PC-3 (cell line): ENCODE data around the gene LDB1.

Experiments
- EZH2 ChIP-seq: fragments of 300-600 bp; sonication (generic); IDR thresholded peaks from one replicate; pipeline ENCODE4 v1.6.1; 2017; ENCODE audit warnings: antibody characterized with exemption, mild to moderate bottlenecking, low read length; ENCODE audit not compliant: unreplicated experiment
- TF ChIP-seq, protein P1 (sequence below): fragments of 300-600 bp; sonication (generic); conservative IDR thresholded peaks from 2 replicates; pipeline ENCODE4 v1.5.1; 2017; ENCODE audit warnings: antibody characterized with exemption, low read depth, mild to moderate bottlenecking, low read length

GRCh38 chr10:102167861-102168260, 47.7 kb upstream of the LDB1 start:
- TF ChIP-seq, protein P1, sequence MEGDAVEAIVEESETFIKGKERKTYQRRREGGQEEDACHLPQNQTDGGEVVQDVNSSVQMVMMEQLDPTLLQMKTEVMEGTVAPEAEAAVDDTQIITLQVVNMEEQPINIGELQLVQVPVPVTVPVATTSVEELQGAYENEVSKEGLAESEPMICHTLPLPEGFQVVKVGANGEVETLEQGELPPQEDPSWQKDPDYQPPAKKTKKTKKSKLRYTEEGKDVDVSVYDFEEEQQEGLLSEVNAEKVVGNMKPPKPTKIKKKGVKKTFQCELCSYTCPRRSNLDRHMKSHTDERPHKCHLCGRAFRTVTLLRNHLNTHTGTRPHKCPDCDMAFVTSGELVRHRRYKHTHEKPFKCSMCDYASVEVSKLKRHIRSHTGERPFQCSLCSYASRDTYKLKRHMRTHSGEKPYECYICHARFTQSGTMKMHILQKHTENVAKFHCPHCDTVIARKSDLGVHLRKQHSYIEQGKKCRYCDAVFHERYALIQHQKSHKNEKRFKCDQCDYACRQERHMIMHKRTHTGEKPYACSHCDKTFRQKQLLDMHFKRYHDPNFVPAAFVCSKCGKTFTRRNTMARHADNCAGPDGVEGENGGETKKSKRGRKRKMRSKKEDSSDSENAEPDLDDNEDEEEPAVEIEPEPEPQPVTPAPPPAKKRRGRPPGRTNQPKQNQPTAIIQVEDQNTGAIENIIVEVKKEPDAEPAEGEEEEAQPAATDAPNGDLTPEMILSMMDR: no peak
- no peak for TF ChIP-seq EZH2
